ENCODE data around the gene ERC2.

Gene ERC2

DNA sequence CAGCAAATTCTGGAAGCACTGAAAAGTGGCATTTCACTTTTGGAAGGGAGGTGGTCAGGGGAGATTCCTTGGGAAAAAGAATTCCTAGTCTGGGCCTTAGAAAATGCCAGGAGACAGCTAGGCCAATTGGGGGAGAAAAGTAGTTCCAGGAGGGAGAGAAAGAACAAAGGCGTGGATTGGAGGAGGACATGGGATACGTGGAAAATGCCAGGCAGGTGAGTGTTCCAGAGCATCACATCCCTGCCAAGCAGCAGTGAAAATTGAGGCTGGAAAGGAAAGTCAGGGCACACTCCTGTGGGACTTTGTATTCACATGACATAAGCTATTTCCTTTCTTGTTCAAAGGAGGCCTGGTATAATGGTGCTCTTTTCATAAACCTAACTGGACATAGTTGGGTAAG lies 846.6 kb downstream of the ERC2 start:
- intact Hi-C loops (cut with DNase I), result no loop called here
- no peak for DNase-seq

DNA sequence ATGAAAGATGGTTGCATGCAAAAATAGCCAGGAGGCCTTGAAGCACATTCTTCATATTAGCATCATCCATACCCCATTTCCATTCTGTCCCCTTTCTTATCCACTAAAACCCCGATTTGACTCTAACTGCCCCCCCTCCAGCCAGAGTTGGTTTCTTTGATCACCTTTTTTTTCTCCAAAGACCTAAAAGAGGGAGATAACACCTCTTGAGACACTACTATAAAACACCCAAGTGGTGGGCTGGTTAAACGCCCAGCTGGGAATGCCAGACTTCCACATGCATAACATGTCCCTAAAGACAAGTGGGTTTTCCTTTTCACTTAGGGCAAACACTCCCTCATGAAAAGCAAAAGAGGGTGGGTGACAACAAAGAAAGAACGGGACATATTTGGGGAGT lies 847.2 kb downstream of the ERC2 start:
- intact Hi-C loops (cut with DNase I), result no loop called here
- no peak for DNase-seq

DNA sequence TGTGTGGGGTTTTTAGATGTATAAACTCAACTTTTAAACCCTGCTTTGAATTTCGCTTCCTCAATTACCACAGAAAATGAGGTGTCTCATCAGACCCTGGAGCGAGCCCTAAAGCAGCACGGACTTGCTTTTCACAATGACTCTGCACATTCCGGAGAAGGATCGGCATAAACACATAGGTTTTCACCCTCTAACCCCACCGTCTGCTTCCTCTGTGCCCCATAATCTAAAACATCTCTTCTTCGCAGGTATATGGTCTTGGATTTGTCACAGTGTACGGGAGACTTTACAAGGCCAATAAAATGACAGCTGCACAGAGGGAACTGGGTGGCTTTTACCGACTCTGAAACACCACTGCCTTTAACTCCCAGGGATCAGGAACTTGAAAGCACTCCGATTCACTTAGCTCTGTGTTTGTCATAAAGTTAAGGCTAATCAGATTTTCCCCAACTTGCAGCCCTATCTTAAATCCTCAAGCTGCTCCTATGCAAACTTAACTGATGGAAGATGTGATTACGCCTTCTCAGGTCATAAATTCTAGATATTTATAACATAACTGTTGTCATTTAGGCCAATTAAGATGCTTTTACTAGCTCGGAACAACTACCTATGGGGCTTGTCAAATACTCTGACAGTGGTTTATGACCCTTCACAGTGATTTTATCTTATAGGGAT lies 847.8 kb downstream of the ERC2 start:
- no peak for DNase-seq
- intact Hi-C loops (cut with DNase I), result no loop called here

DNA sequence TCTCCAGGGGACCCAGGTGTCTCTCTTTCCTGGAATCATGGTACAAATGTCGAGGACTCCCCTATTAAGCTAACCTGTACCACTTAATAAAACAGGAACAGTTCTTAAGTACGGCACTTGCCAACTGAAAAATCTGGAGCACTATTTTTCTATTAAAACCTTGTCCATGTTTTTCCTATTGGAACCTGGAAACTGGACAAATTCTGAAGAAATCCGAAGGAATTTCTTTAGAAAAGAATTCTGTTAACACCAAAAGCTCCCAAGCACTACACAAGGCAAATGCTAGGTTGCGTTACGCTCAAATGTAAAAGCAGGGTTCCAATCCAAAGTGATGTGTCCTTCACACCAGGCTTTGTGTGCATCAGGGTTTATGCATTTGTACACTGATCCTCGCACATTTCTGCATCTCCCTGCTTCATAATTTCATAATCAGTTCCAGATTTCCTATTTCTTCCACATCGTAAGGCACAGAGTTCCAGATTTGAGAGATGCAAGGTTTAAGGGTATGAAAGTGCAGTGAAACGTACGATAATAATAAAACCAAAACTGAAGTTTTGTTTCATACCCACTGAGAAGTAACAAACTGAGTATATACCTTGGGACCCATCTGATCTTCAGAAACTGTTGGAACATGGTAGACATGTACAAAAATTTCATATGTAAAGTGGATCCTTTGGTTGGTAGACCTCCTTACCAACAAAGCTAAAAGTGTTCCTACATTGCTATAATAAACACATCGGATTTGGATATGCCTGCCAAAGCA lies 849.0 kb downstream of the ERC2 start:
- DNase-seq, result no peak
- intact Hi-C loops (cut with DNase I), result no loop called here

DNA sequence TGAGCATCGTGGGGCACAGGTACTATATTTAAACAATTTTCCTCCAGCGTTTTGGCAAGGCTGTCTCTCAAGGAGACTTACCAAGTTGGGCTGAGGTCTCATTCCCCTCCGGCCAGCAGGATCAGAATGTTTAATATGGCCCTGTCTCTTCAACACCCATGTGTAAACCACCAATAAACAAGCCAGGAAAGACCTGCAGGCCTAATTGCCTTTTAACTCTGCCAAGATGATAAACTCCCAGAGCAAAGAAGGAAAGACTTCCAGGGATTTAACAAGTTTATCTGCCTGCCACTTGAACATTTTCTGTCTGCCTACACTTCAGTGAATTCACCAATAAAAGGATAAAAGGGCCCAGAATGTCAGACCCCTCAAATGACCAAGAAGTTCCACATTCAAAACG lies 850.9 kb downstream of the ERC2 start:
- intact Hi-C loops (cut with DNase I), result no loop called here
- DNase-seq, result no peak

DNA sequence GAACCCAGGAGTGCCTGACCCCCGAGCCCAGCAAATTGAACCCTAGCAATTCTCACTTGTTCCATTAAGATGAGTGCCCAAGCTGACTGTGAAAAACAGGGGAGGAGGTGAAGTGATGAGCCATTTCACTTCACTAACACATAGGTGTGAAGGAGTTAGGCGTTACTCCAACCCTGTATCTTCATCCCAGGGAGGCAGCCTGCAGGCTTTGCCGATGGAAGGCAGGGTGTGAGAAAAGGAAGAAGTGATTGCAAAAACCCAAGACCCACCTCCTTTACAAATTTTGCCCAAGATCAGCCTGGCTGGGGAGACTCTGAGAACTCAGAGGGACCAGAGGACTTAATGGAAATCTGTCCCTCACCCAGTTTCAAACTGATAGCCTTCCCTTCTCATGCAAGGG lies 851.5 kb downstream of the ERC2 start:
- no peak for DNase-seq
- intact Hi-C loops (cut with DNase I), result no loop called here

DNA sequence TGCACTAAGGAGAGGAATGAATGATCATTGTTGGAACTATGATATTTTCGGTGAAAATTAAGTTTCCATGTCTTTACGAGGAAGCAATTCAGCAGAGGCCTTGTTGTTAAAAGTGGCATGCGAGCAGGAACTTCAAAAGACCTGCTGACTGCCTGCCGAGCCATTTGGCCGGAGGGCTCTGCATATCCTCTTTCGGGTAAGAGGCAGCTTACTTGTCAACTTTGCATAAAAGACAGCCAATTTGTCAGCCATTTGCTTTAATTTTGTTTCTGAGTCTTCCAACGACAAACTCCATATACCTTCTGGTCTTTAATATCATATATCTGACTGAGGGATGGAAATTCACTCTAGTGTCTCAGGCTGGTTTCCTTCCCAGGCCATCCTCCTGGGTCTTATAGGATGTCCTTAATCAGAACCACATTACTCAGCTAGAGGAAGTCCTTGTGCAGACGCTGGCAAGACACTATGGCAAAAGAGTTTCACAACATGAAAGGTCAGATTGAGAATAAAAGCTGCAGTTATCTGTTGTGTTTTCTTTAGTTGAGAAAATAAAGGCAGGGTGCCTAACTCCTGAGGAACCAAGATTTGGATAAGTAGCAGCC lies 852.5 kb downstream of the ERC2 start:
- peak in 2 of 10 donors; percentile 69 to 76 for DNase-seq
- intact Hi-C loops (cut with DNase I), result no loop called here

DNA sequence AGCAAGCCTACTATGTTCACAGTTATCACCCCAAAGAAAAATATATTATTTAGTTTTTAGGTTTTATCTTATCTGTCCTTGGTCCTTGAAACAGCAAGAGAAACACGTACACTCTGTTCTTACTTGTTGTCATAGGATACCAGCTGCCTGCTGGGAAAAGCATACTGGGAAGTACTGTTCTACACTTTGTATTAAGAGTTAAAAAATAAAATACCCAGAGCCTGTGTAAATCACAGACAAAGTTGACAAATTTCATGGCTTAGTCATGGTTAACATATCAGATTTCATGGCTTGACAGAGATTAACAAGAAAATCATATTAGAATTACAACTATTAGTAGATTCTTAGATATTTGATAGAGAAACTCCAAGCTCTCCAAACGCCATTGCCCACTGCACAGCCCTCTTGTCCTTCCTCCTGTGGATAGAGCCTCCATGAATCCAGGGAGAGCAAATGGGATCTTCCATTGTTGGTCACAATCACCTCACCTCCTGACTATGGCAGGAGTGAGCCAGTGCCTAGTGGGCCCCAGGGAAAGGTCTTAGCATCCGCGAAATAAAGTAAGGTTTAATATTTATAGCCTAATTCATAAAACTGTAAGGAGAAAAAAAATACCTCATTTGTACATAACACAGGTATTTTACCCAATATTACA lies 853.1 kb downstream of the ERC2 start:
- no peak for DNase-seq
- intact Hi-C loops (cut with DNase I), result no loop called here

DNA sequence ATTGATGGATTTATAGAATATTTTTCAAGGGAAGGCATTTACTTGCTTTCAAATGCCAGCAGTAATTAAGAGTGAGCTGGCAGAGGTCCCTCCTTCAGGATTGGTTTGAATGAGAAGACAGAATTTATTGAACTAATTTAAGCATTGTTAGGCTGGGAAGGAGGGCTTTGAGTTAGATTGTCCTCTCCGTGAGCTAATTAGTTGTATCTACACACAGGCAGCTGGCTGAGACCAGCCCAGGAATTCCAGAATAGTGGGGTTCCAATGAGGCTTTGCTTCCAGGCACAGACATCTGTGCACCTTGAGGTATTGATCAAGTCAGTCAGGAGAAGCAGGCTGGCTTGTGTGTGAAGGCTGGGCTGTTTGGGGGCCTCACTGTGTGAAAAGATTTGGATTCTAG lies 857.1 kb downstream of the ERC2 start:
- DNase-seq, result no peak
- intact Hi-C loops (cut with DNase I), result no loop called here

DNA sequence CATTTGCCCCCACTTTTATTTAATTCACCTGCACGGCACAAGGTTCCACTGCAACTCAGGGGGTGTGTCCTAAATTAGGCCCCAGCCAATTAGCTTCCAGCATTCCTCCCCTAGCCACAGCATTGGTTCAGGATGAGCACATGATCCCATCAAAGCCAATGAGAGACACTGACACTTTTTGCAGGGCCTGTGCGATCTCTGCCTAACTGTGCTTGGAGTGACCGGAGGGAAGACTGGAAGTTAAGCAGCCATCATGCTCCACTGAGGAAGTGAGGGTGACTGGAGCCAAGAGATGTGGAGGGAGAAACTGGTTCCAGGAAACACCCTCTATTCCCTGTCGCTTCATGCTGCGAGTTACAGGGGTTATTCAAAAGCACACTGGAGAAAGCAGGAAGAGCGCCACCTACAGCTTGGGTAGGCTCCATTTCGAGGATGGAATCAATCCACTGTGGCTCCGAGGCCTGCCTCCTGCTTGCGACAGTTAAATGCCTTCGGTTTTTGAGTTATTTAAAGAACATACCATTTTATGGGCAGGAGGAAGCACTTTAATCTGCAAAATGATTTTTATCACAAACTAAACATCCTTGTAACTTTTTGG lies 858.9 kb downstream of the ERC2 start:
- no peak for DNase-seq
- intact Hi-C loops (cut with DNase I), result no loop called here

DNA sequence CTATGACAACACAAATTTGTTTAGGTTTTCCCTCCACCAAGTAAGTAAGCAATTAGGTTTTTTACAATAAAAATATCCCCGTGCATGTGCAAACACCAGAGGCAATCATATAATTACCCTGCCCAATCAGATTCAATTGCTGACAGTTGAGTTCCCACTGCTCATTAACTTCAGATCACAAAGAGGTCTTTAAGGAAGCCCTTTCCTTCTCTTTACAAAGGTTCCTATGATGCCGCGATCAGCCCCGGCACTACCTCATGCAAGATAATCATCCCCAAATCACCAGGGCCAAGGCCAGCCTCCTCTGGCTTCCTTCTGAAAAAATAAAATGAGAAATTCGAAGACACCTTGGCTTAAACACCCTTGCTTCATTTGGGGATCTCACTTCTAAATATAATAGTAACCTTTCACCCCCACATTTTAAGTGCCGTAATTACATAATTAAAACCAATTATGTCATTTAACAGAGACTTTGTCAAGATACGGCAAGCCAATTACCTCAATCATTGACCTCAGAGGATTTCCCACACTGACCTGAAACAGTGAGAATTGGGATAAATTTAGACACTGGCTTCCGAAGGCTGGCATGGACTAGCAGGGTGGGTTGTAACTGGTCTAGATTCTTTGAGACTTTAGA lies 859.8 kb downstream of the ERC2 start:
- DNase-seq, result no peak
- intact Hi-C loops (cut with DNase I), result no loop called here

DNA sequence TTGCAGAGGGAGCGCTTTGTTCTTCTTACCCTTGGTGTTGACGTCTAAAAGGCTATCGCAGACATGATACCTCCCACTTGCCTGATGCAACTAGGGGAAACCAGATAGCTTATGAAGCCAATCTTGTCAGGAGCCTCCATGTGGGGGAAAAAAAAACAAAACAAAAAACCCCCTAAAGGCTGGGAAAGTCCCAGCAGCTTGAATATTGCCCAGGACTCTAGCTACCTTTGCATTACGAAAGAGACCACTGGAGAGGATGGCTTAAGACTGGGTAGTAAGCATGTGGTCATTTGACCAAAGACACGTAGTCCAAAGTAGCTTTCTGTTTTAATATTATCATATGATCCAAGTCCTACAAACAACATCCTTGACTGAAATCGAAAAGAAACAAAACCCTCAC lies 860.4 kb downstream of the ERC2 start:
- DNase-seq, result no peak
- intact Hi-C loops (cut with DNase I), result no loop called here

DNA sequence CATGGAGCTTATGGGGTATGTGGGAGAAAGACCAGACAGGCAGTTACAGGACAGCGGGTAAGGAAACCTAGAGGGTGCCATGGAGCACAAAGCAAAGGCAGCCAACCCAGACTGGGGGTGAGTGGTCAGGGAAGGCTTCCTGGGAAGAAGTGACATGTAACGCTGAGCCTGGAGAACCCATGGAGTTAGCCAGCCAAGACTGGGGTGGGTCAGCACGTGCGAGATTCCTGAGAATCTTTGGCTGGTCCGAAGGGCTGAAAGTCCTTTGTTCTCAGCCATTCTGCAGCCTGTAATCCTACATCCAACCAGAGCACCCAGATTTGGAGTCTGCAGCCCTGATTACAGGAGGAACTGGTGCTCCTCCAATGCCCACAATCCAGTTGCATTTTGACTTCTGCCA lies 861.1 kb downstream of the ERC2 start:
- DNase-seq, result no peak
- intact Hi-C loops (cut with DNase I), result no loop called here

DNA sequence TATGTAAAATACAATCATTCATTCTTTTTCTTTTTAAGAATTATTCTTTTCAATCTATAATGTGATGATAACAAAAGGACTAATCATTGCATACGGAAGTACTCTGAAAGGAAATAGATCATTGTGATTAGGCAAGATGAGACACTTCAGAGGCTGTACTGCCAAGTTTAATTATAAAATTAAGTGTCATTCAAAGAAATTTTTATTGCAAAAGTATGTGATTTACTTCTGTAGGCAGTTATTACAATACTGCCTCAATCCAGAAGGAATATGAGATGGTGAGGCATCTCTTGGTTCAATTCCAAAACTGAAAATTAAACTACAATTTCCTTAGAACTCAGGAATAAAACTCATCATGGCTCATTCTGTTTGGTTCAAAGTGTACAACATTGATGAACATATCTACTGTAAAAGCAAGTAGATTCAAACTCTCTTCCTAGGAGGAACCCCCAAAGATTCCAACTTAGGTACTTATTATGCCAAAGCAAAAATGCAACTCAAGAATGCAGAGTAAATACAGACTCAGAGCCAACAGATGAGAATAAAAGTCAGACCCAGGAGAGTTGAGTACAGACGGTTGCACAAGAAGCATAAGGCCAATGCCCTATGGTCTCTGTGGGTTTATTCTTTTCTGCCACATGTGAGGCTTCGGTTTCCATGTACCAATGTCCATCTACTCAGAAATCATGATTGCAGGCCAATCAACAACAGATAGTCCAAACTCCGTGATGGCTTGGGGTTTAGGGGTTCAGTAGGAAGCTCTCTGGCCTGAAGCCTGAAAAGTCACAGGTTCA lies 862.6 kb downstream of the ERC2 start:
- intact Hi-C loops (cut with DNase I), result no loop called here
- no peak for DNase-seq

DNA sequence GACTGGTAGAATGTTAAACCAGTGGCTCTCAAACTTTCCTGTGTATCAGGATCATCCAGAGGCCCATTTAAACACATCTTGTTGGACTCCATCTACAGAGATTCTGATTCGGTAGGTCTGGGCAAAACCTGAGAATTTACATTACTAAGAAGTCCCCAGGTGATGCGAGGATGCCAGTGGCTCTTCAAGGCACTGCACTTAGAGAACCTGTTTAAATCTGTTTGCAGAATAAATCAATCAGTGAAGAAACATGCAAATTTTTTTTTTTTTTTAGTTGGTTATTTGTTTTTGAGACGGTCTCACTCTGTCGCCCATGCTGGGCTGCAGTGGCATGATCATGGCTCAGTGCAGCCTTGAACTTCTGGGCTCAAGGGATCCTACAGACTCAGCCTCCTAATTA lies 863.4 kb downstream of the ERC2 start:
- intact Hi-C loops (cut with DNase I), result no loop called here
- DNase-seq, result no peak

DNA sequence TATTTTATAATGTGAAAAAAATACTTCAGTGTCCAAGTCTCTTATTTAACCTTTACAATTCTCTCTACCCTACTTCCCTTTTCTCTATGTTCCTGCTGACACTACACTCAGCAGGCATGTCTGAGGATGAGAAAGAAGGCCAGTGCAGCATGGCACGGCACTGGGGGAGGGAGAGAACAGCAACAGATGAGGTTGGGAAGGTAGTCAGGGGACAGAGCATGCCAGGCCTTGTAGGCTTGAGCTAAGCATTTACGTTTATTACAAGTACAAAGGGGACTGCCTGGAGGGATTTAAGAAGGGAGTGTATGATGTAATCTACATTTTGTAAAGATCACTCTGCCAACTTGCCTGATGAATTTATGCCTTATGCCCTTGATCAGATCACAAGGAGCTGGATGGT lies 863.9 kb downstream of the ERC2 start:
- intact Hi-C loops (cut with DNase I), result no loop called here
- no peak for DNase-seq

DNA sequence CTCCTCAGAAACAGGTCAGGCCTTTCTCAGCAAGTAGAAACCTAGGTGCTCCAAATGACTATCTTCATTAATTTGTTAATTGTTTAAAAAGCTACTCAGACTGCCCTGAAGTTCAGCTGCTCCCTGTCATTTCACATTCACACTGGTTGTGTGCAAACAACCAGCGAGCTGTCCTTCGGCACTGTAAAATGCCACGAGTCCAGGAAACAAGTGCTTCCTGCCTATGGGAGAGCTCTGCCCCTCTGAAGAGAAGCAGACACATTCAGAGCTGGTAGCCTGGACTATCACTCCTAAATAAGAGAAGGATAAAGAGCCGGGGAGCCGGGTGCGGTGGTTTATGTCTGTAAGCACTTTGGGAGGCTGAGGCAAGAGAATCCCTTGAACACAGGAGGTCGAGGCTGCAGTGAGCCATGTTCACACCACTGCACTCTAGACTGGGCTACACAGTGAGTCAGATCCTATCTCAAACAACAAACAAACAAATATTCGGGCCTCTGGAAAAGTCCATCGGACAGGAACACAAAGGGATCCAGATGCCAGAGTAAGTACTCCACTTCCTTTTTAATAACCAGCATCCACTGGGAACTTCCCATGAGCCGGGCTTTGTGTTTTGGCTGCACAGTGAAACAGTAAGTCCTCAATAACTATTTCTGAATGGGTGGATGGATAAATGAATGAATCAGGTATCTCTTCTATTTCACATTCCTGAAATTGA lies 866.7 kb downstream of the ERC2 start:
- no peak for DNase-seq
- intact Hi-C loops (cut with DNase I), result no loop called here

DNA sequence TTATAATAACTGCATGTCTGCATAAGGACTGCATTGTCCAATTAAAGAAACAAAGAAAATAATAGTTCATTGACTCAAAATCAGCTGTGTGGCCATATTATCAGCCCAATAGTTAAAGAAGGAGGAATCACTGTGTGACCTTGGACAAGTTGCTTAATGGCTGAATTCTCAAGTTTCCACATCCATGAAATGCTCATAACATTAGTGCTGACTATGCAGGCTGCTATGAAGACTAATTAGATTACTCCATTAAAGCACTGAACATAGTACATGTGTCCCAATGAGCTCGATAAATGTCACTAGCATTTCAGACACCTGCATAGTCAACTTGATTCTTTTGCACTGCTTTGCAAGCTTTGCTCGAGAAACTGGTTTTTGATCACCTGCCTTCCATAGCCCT lies 870.0 kb downstream of the ERC2 start:
- intact Hi-C loops (cut with DNase I), result no loop called here
- DNase-seq, result no peak

DNA sequence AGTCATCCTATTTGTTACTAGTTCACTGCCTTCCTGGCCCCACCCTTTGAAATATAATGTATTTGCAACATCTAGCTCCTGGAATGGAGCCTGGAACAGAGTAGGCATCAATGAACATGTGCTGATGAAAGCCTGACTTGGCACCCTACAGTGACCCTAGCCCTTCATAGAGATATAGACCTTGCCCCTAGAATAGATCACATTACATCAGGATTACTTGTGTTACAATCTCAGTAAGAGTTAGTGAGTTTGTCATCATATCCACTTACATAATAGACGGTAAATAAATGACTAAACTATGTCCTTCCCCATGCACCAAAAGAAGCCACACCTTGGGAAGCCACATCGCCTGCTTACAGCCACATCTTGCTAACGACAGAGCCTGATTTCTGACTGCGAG lies 870.6 kb downstream of the ERC2 start:
- intact Hi-C loops (cut with DNase I), result no loop called here

More for the DNA sequence above, 870.6 kb downstream of the ERC2 start:
- DNase-seq, result no peak
